HG03103 (cell line): ENCODE results near the gene BTG2.
A peak's percentile ranks its signal among the peaks of the same experiment; 100 is the strongest.
"Not testable (repeated sequence)": the region's sequence is repeated elsewhere in the genome, so short reads cannot be mapped to it uniquely, and the experiment has no call there.

Source experiments
- ATAC-seq: cut with Tn5 transposase; IDR thresholded peaks from one replicate; pipeline ENCODE4 v1.9.1; 2021; ENCODE audit warnings: low read depth; ENCODE audit not compliant: unreplicated experiment

BTG2 gene

GRCh38 chr1:203304919-203305808 is at the start of gene BTG2:
Gene BTG2, plus strand, starts transcription at chr1:203305519. Its CDS starts 88 bp downstream, at chr1:203305607.
- ATAC-seq = peak; percentile 61

GRCh38 chr1:203256636-203257035 is 48.7 kb upstream of the BTG2 start:
- ATAC-seq = not testable (repeated sequence)

- no peak for ATAC-seq
These were observed 41.8 kb upstream of the BTG2 start for GRCh38 chr1:203263496-203263895.

GRCh38 chr1:203264052-203264501 is 41.2 kb upstream of the BTG2 start:
- ATAC-seq = no peak

- ATAC-seq = no peak
These were observed 39.8 kb upstream of the BTG2 start for GRCh38 chr1:203265541-203265940.

- ATAC-seq = not testable (repeated sequence)
These were observed 39.2 kb upstream of the BTG2 start for GRCh38 chr1:203266140-203266539.

GRCh38 chr1:203267347-203267846 is 37.9 kb upstream of the BTG2 start:
- no peak for ATAC-seq

GRCh38 chr1:203267912-203268311 is 37.4 kb upstream of the BTG2 start:
- no peak for ATAC-seq

- ATAC-seq = no peak
These were observed 36.2 kb upstream of the BTG2 start for GRCh38 chr1:203268901-203269653.

GRCh38 chr1:203269654-203270020 is 35.7 kb upstream of the BTG2 start:
- ATAC-seq = no peak

GRCh38 chr1:203270448-203270847 is 34.9 kb upstream of the BTG2 start:
- ATAC-seq = no peak

- no peak for ATAC-seq
These were observed 34.1 kb upstream of the BTG2 start for GRCh38 chr1:203271018-203271743.

GRCh38 chr1:203271962-203272632 is 33.2 kb upstream of the BTG2 start:
- ATAC-seq = no peak

- no peak for ATAC-seq
These were observed 32.6 kb upstream of the BTG2 start for GRCh38 chr1:203272633-203273205.

- ATAC-seq = peak; percentile 42
These were observed 32.0 kb upstream of the BTG2 start for GRCh38 chr1:203273206-203273868.

GRCh38 chr1:203273869-203274602 is 31.3 kb upstream of the BTG2 start:
- no peak for ATAC-seq

GRCh38 chr1:203274603-203275381 is 30.5 kb upstream of the BTG2 start:
- ATAC-seq = no peak
